Measurements from ENCODE around the gene ATL2.

- TF ChIP-seq EP300 (IDR thresholded peaks at IDR 0.05) (no peak), POLR2A (IDR thresholded peaks at IDR 0.05) (no peak)
Measured at GRCh38 chr2:38407111-38407682, 30.1 kb upstream of the ATL2 start.
